Measurements from ENCODE around the gene B3GAT1.
"Not testable (repeated sequence)": the region's sequence is repeated elsewhere in the genome, so short reads cannot be mapped to it uniquely, and the experiment has no call there.

- TF ChIP-seq CTCF, EP300, POLR2A (IDR thresholded peaks at IDR 0.05): not testable (repeated sequence)
These were observed 32.4 kb upstream of the B3GAT1 start for GRCh38 chr11:134444160-134445108.
